GM12801 (cell line): ENCODE results near the gene SPOCK1.

Source experiments
- CTCF ChIP-seq: IDR thresholded peaks from one replicate; pipeline ENCODE4 v1.5.1; 2011; ENCODE audit warnings: control low read depth; ENCODE audit not compliant: insufficient read length; ENCODE audit errors: extremely low read depth

Gene SPOCK1

GRCh38 chr5:137144656-137145055 is 354.5 kb downstream of the SPOCK1 start:
- no peak for TF ChIP-seq CTCF

GRCh38 chr5:137142764-137143605 is 356.1 kb downstream of the SPOCK1 start:
- no peak for TF ChIP-seq CTCF

- TF ChIP-seq CTCF: no peak
Measured at GRCh38 chr5:137142346-137142745, 356.8 kb downstream of the SPOCK1 start.

GRCh38 chr5:137141779-137142178 is 357.3 kb downstream of the SPOCK1 start:
- no peak for TF ChIP-seq CTCF

GRCh38 chr5:137136991-137137632 is 362.0 kb downstream of the SPOCK1 start:
- TF ChIP-seq CTCF: no peak

- no peak for TF ChIP-seq CTCF
Measured at GRCh38 chr5:137134920-137135532, 364.1 kb downstream of the SPOCK1 start.

GRCh38 chr5:137129886-137130680 is 369.0 kb downstream of the SPOCK1 start:
- TF ChIP-seq CTCF: no peak
